ENCODE results near the gene ZMYND8.

ZMYND8 gene

GRCh38 chr20:47287609-47288144, 68.8 kb downstream of the ZMYND8 start:
- TF ChIP-seq CTCF (conservative IDR thresholded peaks at IDR 0.05; ENCODE audit: low read depth, low read length): no peak
- no peak for DNase-seq (ENCODE audit: low read depth)
- no peak overlapping the region for H3K4me3 ChIP-seq (ENCODE audit: low read depth, low read length)

DNA sequence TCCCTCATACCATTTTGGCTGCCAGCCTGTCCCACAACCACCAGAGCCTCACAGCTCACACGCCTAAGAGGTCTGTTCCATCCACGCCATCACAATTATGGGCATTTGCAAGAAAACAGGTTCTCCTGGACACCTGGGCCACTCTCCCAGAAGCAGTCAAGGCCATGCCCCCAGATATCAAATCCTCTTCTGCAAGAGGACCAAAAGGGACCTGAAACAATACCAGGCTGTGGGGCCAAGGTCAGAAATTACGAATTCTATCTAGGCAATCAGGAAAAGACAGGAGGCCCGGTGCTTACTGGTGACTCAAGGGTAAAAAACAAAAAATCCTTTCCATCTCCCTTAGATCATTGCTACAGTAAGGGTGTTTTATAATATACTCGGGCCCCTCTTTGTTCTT, 69.8 kb downstream of the ZMYND8 start:
- no peak overlapping the region for H3K4me3 ChIP-seq (ENCODE audit: low read depth, low read length)
- TF ChIP-seq CTCF (conservative IDR thresholded peaks at IDR 0.05; ENCODE audit: low read depth, low read length): no peak
- no peak for DNase-seq (ENCODE audit: low read depth)

GRCh38 chr20:47285189-47285588, 71.3 kb downstream of the ZMYND8 start:
- DNase-seq (ENCODE audit: low read depth): no peak
- no peak for TF ChIP-seq CTCF (conservative IDR thresholded peaks at IDR 0.05; ENCODE audit: low read depth, low read length)
- no peak overlapping the region for H3K4me3 ChIP-seq (ENCODE audit: low read depth, low read length)

GRCh38 chr20:47284373-47284772, 72.1 kb downstream of the ZMYND8 start:
- DNase-seq (ENCODE audit: low read depth): no peak
- TF ChIP-seq CTCF (conservative IDR thresholded peaks at IDR 0.05; ENCODE audit: low read depth, low read length): no peak

GRCh38 chr20:47283411-47283810, 73.1 kb downstream of the ZMYND8 start:
- TF ChIP-seq CTCF (conservative IDR thresholded peaks at IDR 0.05; ENCODE audit: low read depth, low read length): no peak
- H3K4me3 ChIP-seq (ENCODE audit: low read depth, low read length): no peak overlapping the region
- DNase-seq (ENCODE audit: low read depth): no peak

More at GRCh38 chr20:47284373-47284772, 72.1 kb downstream of the ZMYND8 start:
- no peak overlapping the region for H3K4me3 ChIP-seq (ENCODE audit: low read depth, low read length)

- no peak overlapping the region for H3K4me3 ChIP-seq (ENCODE audit: low read depth, low read length)
- TF ChIP-seq CTCF (conservative IDR thresholded peaks at IDR 0.05; ENCODE audit: low read depth, low read length): no peak
- DNase-seq (ENCODE audit: low read depth): no peak
Observed at GRCh38 chr20:47282864-47283263, 73.6 kb downstream of the ZMYND8 start.

DNA sequence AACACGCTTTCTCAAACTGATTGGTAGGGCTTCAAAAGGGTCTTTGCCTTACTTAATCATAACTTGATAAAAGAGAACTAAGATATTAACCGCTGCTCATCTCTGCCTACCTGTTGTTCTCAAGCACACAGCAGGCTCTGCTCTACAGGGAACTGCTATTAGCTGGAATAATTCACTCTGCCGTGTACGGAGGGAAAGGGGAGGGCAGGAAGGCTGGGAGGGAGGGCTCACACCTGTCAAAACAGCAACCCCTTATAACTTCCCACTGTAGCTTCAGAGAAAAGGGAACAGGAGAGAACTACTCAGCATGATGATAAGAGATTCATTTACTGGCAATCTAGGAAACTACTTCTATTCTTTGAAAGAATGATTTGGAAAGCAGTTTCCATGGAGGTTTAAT, 75.1 kb downstream of the ZMYND8 start:
- no peak for DNase-seq (ENCODE audit: low read depth)
- no peak overlapping the region for H3K4me3 ChIP-seq (ENCODE audit: low read depth, low read length)
- no peak for TF ChIP-seq CTCF (conservative IDR thresholded peaks at IDR 0.05; ENCODE audit: low read depth, low read length)

Data from choroid plexus epithelial cell (primary cell).